ENCODE measurements around the gene SETD5.

- TF ChIP-seq POLR2A (IDR thresholded peaks at IDR 0.05), result no peak
- TF ChIP-seq POLR2AphosphoS5 (IDR thresholded peaks at IDR 0.05), result no peak
These were observed 8.7 kb upstream of the SETD5 start for GRCh38 chr3:9388562-9389272.
